Measurements from ENCODE around the gene ENAH.

ENAH gene

DNA sequence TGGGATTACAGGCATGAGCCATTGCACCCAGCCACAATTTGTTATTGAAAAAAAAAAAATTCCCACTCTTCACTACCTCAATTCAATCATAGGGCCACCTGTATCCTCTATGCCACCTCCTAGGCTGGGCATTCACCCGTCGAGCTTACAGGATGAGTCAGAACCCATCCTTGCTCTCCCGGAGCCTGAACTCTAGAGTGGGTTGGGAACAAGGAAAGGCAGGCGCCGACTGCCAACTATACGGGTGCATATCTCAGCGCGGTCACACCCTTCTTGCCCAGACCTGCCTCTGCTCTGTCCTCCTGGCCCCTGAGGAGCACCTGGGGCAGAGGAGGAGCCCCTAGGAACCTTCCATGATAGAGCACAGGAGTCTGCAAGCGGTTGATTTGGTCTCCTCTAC is 203.7 kb downstream of the ENAH start:
- no peak for DNase-seq

DNA sequence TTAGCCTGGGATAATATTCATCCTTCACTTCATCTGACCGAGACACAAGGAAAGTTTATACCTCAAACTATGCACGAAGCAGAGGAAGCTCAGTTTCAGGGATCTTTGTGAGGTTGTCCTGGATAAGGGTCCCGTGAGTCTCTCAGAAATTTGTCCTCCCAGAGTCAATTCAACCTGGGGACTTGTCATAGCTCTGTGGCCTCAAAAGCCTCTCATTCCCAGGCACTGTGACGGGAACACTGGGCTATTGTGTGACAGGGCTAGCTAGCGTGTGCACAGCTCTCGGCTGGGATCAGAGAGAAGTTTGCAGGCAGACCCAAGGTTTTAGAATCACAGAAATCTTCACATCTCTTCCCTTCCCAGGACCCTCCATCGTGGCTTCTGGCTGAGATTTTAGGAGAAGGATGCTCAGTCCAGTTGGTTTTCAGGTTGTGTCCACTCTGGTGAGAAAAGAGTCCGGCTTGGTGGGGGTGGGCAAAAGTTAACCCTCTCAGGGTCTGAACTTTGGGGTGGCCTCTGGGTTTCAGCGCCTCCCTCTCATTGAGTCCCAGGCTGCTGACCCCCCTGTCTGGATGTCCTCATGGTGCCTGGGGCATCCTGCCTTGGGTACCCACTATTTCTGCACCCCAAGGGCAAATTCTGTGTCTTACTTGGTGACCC is 204.6 kb downstream of the ENAH start:
- DNase-seq = no peak

DNA sequence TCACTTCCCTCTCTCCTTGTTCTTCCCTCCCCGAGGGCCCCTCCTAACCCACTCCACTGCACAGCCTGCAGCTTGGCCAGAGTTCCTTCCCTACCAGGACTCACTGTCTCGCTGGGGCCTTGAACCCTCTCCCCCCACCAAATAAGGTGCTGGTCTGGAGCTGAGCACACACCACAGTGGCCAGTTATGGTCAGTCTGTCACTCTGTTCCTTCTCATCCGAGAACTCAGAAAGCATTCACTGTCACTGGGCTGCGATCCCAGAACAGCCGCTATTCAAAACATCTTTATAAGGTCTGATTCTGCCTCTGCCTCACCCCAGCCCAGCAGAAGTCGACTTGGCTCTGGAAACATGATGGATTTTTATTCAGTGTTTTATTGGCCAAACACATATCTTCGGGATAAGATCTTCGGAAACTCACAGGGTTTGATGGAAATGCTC is 205.3 kb downstream of the ENAH start:
- DNase-seq = no peak

DNA sequence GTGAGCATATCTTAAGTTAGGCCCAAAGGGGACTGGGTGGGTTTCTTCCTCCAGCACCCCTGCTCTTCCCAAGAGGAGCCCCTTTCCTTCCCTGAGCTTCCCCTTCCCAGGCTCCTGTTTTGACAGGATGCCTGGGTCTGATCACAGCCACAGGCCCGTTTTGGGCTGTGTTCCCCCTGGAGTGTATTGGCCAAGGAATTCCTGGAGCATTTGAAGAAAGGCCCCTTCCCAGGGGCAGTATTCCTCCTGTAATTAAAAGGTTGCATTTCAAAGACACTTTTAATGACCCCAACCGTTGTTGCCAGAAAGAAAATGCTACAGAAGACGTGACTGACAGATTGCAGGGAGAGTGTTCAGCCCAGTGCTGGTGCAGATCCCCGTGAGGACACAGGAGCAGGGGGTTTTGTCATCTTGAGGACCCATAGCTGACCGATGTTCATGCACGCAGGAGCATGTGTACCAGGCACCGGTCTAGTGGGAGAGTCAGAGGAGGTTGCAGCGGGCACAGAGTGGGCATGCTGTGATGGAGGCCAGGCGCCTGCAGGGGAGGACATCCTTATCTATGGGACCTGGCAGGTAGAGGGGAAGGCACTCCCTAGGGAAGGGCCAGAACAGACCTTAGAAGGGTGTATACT is 205.8 kb downstream of the ENAH start:
- no peak for DNase-seq

DNA sequence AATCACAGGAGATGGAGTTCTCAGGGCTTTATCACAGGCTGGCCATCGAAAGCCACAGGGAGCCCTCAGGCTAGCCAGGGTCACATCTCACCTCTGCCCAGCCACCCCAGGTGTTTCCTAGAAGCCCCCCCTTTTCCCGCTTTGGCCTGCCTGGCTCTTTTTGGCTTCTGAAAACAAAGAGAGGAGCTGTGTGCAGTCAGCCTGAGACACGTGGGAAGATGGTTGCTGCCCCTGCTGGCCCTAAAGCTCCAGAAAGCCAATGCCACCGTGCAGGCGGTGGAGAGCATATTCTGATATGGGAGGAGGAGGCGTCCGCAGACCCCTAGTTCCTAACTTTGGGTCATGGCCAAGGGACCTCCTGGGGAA is 206.3 kb downstream of the ENAH start:
- no peak for DNase-seq

DNA sequence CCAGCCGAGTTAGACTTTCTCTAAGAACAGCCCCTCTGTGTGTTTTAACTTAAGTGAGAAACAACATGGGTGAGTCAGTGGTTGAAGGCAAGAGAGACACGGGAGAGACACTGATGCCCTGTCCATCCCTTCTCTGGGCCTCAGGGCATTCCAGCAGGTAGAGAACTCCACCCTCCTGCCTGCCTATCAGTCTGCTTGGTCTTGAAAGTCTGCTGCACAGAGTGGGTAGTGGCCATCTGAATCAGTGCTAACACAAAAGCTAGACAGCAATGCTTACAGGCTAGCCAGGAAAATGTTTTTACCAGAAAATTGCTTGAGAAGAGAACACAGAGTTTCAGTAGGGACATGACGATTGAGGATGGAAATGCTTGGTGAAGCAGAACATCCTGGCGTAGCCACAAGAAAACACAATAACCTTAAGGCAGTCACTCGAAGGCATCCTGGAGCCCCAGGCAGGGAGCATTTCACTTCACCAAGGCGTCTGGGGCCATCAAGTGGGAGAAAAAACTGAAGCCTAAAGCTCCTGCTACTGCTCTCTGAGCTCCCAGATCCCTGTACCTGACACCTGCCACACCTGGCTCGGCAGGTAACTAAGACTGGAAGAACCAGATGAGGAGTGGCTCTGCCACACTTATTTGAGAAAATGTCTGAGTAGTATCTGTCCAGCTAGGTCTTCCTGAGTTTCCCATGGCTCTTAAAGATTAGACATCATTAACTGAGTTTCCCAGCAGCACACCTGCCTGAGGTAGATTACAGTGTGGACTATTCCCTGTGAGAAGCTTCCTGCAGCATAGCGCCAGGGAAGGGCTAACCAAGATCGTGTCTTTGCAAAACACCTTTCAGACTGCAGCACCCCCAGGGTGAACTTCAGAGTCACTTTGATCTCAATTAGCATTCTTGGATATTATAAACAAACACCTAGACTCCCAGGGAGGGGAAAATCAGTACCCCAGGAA is 207.0 kb downstream of the ENAH start:
- DNase-seq = no peak

DNA sequence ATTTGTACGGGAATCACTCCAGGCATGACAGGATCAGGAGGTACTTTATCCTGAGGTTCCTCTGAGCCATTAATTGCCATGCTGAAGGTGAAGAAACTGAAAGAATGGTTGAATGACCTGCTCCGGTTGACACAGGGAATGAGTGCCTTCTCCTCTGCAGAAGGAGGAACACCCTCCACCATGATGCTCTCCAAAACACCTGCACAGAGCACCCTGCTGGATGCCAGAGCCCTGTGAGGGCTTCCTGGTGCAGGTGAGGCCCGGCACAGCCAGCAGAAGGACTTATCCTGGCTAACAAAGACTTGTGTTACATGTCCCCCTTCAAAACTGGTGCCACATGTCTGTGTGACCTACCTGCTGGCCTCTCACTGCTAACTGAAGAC is 210.8 kb downstream of the ENAH start:
- DNase-seq = no peak

DNA sequence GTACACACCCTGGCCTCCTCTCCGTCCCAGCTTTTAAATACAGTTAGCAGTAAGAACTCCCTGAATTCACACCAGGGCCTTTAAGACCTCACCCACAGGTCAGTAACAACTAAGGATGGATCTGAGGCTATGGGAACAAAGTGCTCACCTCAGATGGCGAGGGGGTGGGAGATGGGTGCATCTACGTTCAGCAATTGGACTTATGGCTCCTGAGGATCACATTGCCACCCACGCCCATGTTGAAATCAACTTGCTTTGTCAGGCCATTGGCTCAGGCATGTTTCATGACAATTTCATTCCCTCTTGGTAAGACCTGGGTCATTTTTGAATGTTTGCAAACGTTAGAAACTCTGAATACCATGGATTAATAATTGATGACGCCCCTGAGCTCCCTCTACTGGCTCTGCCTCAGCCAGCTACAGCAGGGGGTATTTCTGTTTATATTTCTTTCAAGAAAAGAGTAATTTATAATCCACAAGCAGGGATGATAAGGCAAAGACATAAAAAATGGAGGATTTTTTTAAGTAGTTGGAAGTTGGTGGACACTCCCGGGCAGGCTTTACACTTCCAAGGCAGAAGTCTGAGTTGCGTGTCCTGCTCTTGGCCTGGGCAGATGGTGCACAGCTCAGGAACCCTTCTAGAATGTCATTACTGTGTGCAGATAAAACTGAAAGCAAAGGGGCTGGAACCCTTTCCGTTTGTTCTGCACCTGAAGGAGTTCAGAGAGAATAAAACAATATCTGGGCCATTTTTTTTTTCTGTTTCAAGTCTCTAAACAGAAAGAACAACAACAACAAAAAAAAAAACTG is 211.4 kb downstream of the ENAH start:
- no peak for DNase-seq

DNA sequence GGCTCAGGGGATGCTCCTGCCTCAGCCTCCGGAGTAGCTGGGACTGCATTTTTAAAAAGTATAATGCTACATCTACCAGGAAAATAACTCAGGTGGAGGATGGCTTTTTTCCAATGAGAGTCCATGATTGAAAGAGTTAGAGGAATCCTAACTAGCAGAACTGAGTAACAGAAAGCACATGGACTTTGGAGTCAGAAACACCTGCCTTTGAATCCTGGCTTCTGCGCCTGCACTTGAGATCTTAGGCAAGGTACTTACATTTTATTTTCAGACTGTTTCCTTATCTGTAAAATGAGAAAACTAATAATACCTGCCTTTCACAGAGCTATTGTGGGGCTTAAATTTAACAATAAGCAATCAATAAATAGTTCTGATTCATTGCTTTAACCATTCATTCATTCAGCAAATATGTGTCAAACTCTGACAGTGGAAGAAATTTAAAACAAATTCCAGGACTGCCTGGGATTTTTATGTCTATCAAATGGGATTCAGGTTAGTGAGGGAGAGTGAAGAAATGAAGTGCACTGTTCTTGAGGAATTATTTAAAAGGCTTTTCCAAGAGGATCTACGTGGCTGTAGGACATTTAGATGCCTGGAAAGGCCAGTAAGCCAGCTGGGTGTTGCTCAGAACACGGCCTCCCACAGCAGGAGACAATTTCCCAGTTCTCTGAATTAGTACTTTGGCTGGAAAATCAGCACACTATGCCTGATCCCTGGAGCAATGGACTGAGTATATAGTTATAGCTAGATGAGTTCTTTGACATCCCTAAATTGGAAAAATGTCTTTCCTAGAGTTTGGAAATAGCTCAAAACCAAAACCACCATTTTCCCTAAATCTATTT is 212.3 kb downstream of the ENAH start:
- no peak for DNase-seq

DNA sequence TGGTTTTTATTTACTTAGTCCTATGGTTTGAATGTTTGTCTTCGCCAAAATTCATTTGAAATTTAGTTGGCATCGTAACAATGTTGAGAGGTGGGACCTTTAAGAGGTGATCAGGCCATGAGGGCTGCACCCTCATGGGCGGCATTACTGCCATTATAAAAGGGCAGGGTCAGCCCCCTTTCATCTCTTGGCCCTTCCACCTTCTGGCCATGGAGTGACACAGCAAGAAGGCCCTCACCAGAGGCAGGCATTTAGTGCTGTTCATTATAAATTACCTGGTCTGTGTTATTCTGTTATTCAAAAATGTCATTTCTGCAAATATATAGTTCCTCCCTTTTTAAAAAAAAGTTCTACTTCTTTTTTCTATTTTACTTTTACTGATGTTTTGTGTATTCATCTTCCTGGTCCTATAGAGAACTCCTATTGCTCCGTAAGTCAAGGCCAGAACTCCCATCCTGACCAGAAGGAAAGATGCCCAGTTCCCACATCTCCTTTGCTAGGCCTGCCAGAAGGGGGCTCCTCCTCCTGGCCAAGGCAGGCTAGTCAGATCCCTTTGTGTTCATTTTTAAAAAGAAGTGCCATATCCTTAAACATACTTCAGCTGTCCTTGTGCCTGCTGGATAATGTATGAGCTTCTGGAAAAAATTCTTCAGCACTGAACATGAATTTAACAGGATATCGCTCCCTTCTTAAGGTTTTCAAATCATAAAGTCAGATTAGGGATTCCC is 215.0 kb downstream of the ENAH start:
- DNase-seq = no peak

Measured in NCI-H526 treated with DMSO at 0.1 percent for 48 hours (cell line).